ENCODE measurements around the gene KLHDC7B. TPM values are rescaled to one million over a fixed set of nuclear protein-coding genes. Genes with fewer than 3 reads are reported as not detected.

The KLHDC7B gene
- total and polyA plus RNA-seq, 2 of the 13 experiments (the other 11 are each of a cell fraction or from before 2014, with no cell fraction given): 0.11 TPM; not detected in 1

- peak; percentile 74; the same call in 1 of the 2 replicates for TF ChIP-seq ZNF12 (CRISPR knock-in tag; IDR thresholded peaks at IDR 0.05)
- peak; percentile 20; the same call in 1 of the 2 replicates for TF ChIP-seq MEIS2 (CRISPR knock-in tag; IDR thresholded peaks at IDR 0.05)
- TF ChIP-seq, protein P1, sequence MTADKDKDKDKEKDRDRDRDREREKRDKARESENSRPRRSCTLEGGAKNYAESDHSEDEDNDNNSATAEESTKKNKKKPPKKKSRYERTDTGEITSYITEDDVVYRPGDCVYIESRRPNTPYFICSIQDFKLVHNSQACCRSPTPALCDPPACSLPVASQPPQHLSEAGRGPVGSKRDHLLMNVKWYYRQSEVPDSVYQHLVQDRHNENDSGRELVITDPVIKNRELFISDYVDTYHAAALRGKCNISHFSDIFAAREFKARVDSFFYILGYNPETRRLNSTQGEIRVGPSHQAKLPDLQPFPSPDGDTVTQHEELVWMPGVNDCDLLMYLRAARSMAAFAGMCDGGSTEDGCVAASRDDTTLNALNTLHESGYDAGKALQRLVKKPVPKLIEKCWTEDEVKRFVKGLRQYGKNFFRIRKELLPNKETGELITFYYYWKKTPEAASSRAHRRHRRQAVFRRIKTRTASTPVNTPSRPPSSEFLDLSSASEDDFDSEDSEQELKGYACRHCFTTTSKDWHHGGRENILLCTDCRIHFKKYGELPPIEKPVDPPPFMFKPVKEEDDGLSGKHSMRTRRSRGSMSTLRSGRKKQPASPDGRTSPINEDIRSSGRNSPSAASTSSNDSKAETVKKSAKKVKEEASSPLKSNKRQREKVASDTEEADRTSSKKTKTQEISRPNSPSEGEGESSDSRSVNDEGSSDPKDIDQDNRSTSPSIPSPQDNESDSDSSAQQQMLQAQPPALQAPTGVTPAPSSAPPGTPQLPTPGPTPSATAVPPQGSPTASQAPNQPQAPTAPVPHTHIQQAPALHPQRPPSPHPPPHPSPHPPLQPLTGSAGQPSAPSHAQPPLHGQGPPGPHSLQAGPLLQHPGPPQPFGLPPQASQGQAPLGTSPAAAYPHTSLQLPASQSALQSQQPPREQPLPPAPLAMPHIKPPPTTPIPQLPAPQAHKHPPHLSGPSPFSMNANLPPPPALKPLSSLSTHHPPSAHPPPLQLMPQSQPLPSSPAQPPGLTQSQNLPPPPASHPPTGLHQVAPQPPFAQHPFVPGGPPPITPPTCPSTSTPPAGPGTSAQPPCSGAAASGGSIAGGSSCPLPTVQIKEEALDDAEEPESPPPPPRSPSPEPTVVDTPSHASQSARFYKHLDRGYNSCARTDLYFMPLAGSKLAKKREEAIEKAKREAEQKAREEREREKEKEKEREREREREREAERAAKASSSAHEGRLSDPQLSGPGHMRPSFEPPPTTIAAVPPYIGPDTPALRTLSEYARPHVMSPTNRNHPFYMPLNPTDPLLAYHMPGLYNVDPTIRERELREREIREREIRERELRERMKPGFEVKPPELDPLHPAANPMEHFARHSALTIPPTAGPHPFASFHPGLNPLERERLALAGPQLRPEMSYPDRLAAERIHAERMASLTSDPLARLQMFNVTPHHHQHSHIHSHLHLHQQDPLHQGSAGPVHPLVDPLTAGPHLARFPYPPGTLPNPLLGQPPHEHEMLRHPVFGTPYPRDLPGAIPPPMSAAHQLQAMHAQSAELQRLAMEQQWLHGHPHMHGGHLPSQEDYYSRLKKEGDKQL (CRISPR knock-in tag; IDR thresholded peaks at IDR 0.05; ENCODE audit: low read depth): peak; percentile 22; the same call in 1 of the 2 replicates
- TF ChIP-seq MTERF4 (CRISPR knock-in tag; IDR thresholded peaks at IDR 0.05): peak; percentile 84; the same call in 1 of the 2 replicates
- TF ChIP-seq ZFYVE20 (CRISPR knock-in tag; IDR thresholded peaks at IDR 0.05; ENCODE audit: borderline replicate concordance, low read depth): no peak
- peak; percentile 91 for TF ChIP-seq ZNF598 (CRISPR knock-in tag; IDR thresholded peaks at IDR 0.05; ENCODE audit: borderline replicate concordance)
- peak; percentile 75; the same call in 1 of the 2 replicates for TF ChIP-seq BORCS8-MEF2B (CRISPR knock-in tag; IDR thresholded peaks at IDR 0.05)
- TF ChIP-seq PLSCR1 (CRISPR knock-in tag; IDR thresholded peaks at IDR 0.05; ENCODE audit: borderline replicate concordance): no peak
- TF ChIP-seq MED8 (CRISPR knock-in tag; IDR thresholded peaks at IDR 0.05; ENCODE audit: insufficient replicate concordance): peak; percentile 62
- peak; percentile 27; the same call in 1 of the 2 replicates for TF ChIP-seq TP53 (CRISPR knock-in tag; conservative IDR thresholded peaks at IDR 0.05)
- no peak for TF ChIP-seq ZNF484 (CRISPR knock-in tag; IDR thresholded peaks at IDR 0.05; ENCODE audit: borderline replicate concordance, low read depth)
- peak; percentile 77 for TF ChIP-seq CHD2 (IDR thresholded peaks at IDR 0.05; ENCODE audit: low read depth, low read length)
- TF ChIP-seq ZNF652 (CRISPR knock-in tag; IDR thresholded peaks at IDR 0.05; ENCODE audit: borderline replicate concordance, low read depth): no peak
- no peak for TF ChIP-seq GABPA (IDR thresholded peaks at IDR 0.05; ENCODE audit: low read depth, low read length)
- TF ChIP-seq GABPA (CRISPR knock-in tag; IDR thresholded peaks at IDR 0.05; ENCODE audit: low read depth): peak; percentile 26; the same call in 1 of the 2 replicates
- no peak for TF ChIP-seq HINFP (CRISPR knock-in tag; IDR thresholded peaks at IDR 0.05; ENCODE audit: low read depth)
Observed at GRCh38 chr22:50525104-50525857, 20.4 kb upstream of the KLHDC7B start, which contains the start of gene SCO2 (continued).
